Measurements from ENCODE around the gene RBM19. TPM values are rescaled to one million over a fixed set of nuclear protein-coding genes. Genes with fewer than 3 reads are reported as not detected.
A peak's percentile ranks its signal among the peaks of the same experiment; 100 is the strongest.

Gene RBM19
- total RNA-seq, 1 experiment from 2014 or later = 61.7 TPM

- no peak overlapping the region for H3K27ac ChIP-seq (ENCODE audit: low read length)
- BruUV-seq (replicated peaks) = no TSS peak
- CTCF ChIA-PET = no interaction called here
- H3K27me3 ChIP-seq (ENCODE audit: low read length) = peaks cover 61% of the 10 kb centered on the region
- no peaks in the 10 kb centered on the region for H3F3A ChIP-seq (ENCODE audit: low read length, unreplicated experiment)
- POLR2A ChIA-PET (ENCODE audit: unreplicated experiment) = no interaction called here
- no peaks in the 10 kb centered on the region for H3K4me1 ChIP-seq (ENCODE audit: insufficient read depth, low read length)
- H3K4me2 ChIP-seq (ENCODE audit: low read length) = no peak overlapping the region
- DNase-seq (no peak), ATAC-seq (no peak)
- H2AFZ ChIP-seq (ENCODE audit: low read length) = no peak overlapping the region
- no peaks in the 10 kb centered on the region for H3K9me3 ChIP-seq (ENCODE audit: low read length)
- H3K9ac ChIP-seq (ENCODE audit: low read length) = no peak overlapping the region
- H3K79me2 ChIP-seq (ENCODE audit: low read length) = no peaks in the 10 kb centered on the region
- intact Hi-C loops (cut with micrococcal nuclease) = loop anchor here (10.0 kb wide), 2 partner anchors 1773 to 1933 kb away; no protein-coding TSS in a partner anchor
- H3K36me3 ChIP-seq (ENCODE audit: low read depth, low read length) = no peaks in the 10 kb centered on the region
- no peak for TF ChIP-seq EZH2phosphoT487 (IDR thresholded peaks at IDR 0.05; ENCODE audit: borderline replicate concordance, low read length)
- TF ChIP-seq EZH2 (IDR thresholded peaks at IDR 0.05; ENCODE audit: low read length, unreplicated experiment) = no peak
- no peak for TF ChIP-seq CTCF (conservative IDR thresholded peaks at IDR 0.05; ENCODE audit: low read depth, low read length)
- H3K4me3 ChIP-seq (ENCODE audit: low read length) = no peak overlapping the region
- H3K9me2 ChIP-seq (replicated peaks; ENCODE audit: low read length) = no peaks in the 10 kb centered on the region
- H4K20me1 ChIP-seq (ENCODE audit: low read length) = no peaks in the 10 kb centered on the region
Measured at GRCh38 chr12:113981876-113982275, 15.8 kb upstream of the RBM19 start.

- no peaks in the 10 kb centered on the region for H3K79me2 ChIP-seq (ENCODE audit: low read length)
- H3K27me3 ChIP-seq (ENCODE audit: low read length) = peaks cover 59% of the 10 kb centered on the region
- no peak overlapping the region for H2AFZ ChIP-seq (ENCODE audit: low read length)
- BruUV-seq (replicated peaks) = no TSS peak
- H3K36me3 ChIP-seq (ENCODE audit: low read depth, low read length) = no peaks in the 10 kb centered on the region
- POLR2A ChIA-PET (ENCODE audit: unreplicated experiment) = no interaction called here
- H4K20me1 ChIP-seq (ENCODE audit: low read length) = no peaks in the 10 kb centered on the region
- TF ChIP-seq EZH2phosphoT487 (IDR thresholded peaks at IDR 0.05; ENCODE audit: borderline replicate concordance, low read length) (no peak), CTCF (conservative IDR thresholded peaks at IDR 0.05; ENCODE audit: low read depth, low read length) (peak; percentile 99), EZH2 (IDR thresholded peaks at IDR 0.05; ENCODE audit: low read length, unreplicated experiment) (no peak)
- H3K4me1 ChIP-seq (ENCODE audit: insufficient read depth, low read length) = no peaks in the 10 kb centered on the region
- H3K27ac ChIP-seq (ENCODE audit: low read length) = no peak overlapping the region
- no peak overlapping the region for H3K4me3 ChIP-seq (ENCODE audit: low read length)
- no peaks in the 10 kb centered on the region for H3K9me3 ChIP-seq (ENCODE audit: low read length)
- CTCF ChIA-PET = interaction anchor here (0.5 to 1.4 kb wide), 11 partner anchors 14 to 1982 kb away, joined by 3 to 29 read pairs (median 4); partner anchors contain the start of gene RBM19
- intact Hi-C loops (cut with micrococcal nuclease) = loop anchor here (1.0 to 10.0 kb wide), 5 partner anchors 496 to 1934 kb away; no protein-coding TSS in a partner anchor
- ATAC-seq = peak; percentile 86
- peak; percentile 80 for DNase-seq
- no peak overlapping the region for H3K4me2 ChIP-seq (ENCODE audit: low read length)
- H3K9ac ChIP-seq (ENCODE audit: low read length) = no peak overlapping the region
- no peaks in the 10 kb centered on the region for H3K9me2 ChIP-seq (replicated peaks; ENCODE audit: low read length)
- H3F3A ChIP-seq (ENCODE audit: low read length, unreplicated experiment) = no peaks in the 10 kb centered on the region
Measured at GRCh38 chr12:113980537-113981337, 14.6 kb upstream of the RBM19 start.

GRCh38 chr12:113980054-113980453, 13.9 kb upstream of the RBM19 start:
- ChIA-PET POLR2A (ENCODE audit: unreplicated experiment) (no interaction called here), CTCF (interaction anchor here (0.5 to 1.4 kb wide), 10 partner anchors 13 to 1983 kb away, joined by 3 to 29 read pairs (median 4); partner anchors contain the start of gene RBM19)
- H3K79me2 ChIP-seq (ENCODE audit: low read length) = no peaks in the 10 kb centered on the region
- H3K4me2 ChIP-seq (ENCODE audit: low read length) = no peak overlapping the region
- H4K20me1 ChIP-seq (ENCODE audit: low read length) = no peaks in the 10 kb centered on the region
- DNase-seq = no peak
- H3F3A ChIP-seq (ENCODE audit: low read length, unreplicated experiment) = no peaks in the 10 kb centered on the region
- no peak overlapping the region for H3K9ac ChIP-seq (ENCODE audit: low read length)
- H3K27ac ChIP-seq (ENCODE audit: low read length) = no peak overlapping the region
- intact Hi-C loops (cut with micrococcal nuclease) = loop anchor here (1.0 to 10.0 kb wide), 5 partner anchors 496 to 1935 kb away; no protein-coding TSS in a partner anchor
- no peaks in the 10 kb centered on the region for H3K4me1 ChIP-seq (ENCODE audit: insufficient read depth, low read length)
- no peak for ATAC-seq
- no peaks in the 10 kb centered on the region for H3K9me3 ChIP-seq (ENCODE audit: low read length)
- BruUV-seq (replicated peaks) = no TSS peak
- no peak overlapping the region for H3K4me3 ChIP-seq (ENCODE audit: low read length)
- H3K9me2 ChIP-seq (replicated peaks; ENCODE audit: low read length) = no peaks in the 10 kb centered on the region
- no peak overlapping the region for H2AFZ ChIP-seq (ENCODE audit: low read length)
- peaks cover 58% of the 10 kb centered on the region for H3K27me3 ChIP-seq (ENCODE audit: low read length)
- no peaks in the 10 kb centered on the region for H3K36me3 ChIP-seq (ENCODE audit: low read depth, low read length)
- no peak for TF ChIP-seq EZH2phosphoT487 (IDR thresholded peaks at IDR 0.05; ENCODE audit: borderline replicate concordance, low read length)
- TF ChIP-seq EZH2 (IDR thresholded peaks at IDR 0.05; ENCODE audit: low read length, unreplicated experiment) = no peak
- no peak for TF ChIP-seq CTCF (conservative IDR thresholded peaks at IDR 0.05; ENCODE audit: low read depth, low read length)

Data from PC-3 (cell line).